PC-9 (cell line): ENCODE results near the gene KIAA1328.

Experiments
- CTCF ChIP-seq: fragments of 200-600 bp; sonication (generic); conservative IDR thresholded peaks from 2 replicates; pipeline ENCODE4 v1.6.1; 2017; ENCODE audit warnings: mixed run types, antibody characterized with exemption, mild to moderate bottlenecking, moderate library complexity
- EZH2 ChIP-seq: fragments of 200-600 bp; sonication (generic); IDR thresholded peaks from 2 replicates; pipeline ENCODE4 v1.8.0; 2017; ENCODE audit warnings: antibody characterized with exemption, low read depth

GRCh38 chr18:36960038-36960437 lies 131.1 kb downstream of the KIAA1328 start:
- TF ChIP-seq CTCF (no peak), EZH2 (no peak)
